HG02885 (cell line): Measurements from ENCODE around the gene CCDC93.

Source experiments
- ATAC-seq: cut with Tn5 transposase; IDR thresholded peaks from one replicate; pipeline ENCODE4 v1.9.1; 2021; ENCODE audit warnings: mild to moderate bottlenecking; ENCODE audit not compliant: unreplicated experiment, poor library complexity

CCDC93 gene

DNA sequence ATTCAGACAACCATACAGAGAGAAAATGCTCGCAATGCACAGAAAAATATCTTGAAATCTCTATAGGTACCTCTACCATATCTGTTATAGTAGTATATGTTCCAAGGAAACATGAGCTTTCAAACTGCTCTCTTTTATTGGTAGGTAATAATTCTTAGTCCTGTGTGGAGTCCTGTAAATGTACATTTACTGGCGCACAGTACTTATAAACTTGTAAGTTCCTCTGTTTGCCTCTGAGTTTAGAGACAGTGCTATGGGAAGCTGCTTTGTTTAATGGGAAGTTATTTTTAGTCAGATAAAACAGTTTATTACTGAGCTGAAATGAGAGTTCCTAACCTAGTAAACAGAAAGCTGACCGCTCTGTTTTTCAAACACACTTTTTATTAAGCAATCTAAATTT is 52.7 kb downstream of the CCDC93 start:
- no peak for ATAC-seq

DNA sequence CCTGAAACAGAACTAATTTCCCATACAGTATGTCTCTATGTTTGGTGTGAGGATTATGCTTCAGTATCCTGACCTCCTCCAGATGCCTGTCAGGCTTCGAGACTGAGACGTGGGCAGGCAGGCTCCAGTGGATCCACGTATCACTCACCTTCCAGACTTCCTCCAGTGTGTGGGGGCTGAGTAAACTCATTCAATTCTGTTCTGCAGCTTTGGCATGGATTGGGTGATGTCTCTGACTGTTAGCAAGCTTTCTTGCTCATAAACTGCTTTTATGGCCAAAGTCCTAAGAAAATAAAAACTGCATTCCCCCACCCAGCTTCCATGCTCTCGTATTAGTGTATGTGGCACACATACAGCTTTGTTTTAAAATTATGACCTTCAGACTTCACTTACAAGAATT is 53.6 kb downstream of the CCDC93 start:
- ATAC-seq: no peak

GRCh38 chr2:117958186-117958585 is 55.7 kb downstream of the CCDC93 start:
- ATAC-seq: no peak

GRCh38 chr2:117957616-117958015 is 56.3 kb downstream of the CCDC93 start:
- no peak for ATAC-seq

GRCh38 chr2:117956036-117956796 is 57.7 kb downstream of the CCDC93 start:
- ATAC-seq: no peak

DNA sequence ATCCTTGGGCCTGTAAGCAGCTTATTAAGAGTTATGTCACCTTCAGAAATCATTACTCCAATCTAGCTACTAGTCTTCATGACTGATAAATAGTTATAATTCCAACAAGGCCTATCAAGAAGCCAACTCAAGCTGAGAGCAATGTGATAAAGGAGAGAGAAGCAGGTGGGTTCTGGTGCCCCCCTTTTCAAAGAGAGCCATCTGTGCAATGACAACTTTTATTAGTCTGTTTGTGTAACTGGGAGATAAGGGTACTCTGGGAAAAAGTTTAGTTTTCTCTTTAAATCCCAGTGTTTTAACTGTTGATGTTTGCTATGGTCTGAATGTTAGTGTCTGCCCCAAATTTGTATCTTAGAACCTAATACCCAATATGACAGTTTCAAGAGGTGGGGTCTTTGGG is 60.6 kb downstream of the CCDC93 start:
- no peak for ATAC-seq

DNA sequence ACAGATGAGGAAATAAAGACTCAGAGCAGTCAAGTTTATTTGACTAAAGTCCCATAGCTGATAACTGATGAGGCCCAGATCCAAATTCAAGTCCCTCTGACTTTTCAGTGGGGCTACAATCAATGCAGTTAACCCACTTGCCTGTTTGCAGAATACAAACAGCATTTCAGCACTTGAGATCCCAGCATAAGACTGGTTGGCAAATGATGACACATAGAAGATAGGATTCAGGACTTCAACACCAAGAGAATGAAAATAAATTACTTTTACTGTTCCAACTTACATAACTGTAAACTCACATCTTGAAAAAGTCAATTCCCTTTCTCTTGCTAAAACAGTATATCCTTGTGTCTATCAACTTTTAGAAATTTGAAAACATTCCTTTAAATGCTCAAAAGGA is 61.2 kb downstream of the CCDC93 start:
- ATAC-seq: no peak

DNA sequence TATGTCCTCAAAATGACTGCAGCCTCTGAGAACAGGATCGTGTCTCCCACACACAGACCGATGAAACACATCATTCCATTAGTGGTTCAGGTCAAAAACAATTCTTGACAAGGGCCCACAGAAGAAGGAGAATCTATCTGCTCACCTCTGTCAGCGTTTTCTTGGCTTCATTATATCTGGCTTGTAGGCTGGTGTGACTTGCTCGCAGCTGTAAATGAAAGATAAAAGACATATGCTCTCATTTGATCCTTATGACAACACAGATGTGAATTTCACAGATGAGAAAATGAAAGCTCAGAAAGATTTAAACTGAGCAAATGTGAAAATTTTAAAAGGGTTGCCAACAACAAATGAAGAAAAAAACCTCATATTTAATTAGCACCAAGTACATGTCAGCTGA is 61.6 kb downstream of the CCDC93 start:
- ATAC-seq: no peak

- no peak for ATAC-seq
These were observed 64.1 kb downstream of the CCDC93 start for GRCh38 chr2:117949806-117950205.

DNA sequence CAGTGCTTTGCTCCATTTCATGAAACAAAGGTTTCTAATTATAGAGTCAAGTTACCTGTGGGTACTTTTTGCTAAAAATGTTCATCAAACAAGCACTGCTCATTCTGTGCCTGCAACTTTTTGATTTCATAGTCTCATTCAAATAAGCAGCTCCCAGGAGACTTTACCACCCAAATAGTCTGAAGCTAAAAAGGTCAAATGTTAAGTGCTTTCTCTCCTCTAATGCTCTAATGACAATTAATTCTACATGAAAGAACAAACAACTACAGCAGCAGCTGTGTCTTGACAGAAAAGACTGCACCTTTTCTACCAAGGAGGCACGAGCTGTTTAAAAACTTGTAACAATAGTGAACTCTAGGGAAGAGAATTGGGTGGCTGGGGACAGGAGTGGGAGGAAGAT is 65.3 kb downstream of the CCDC93 start:
- ATAC-seq: no peak

GRCh38 chr2:117945296-117945695 is 68.6 kb downstream of the CCDC93 start:
- ATAC-seq: no peak

GRCh38 chr2:117944816-117945215 is 69.1 kb downstream of the CCDC93 start:
- no peak for ATAC-seq

- ATAC-seq: no peak
These were observed 70.7 kb downstream of the CCDC93 start for GRCh38 chr2:117943013-117943672.

GRCh38 chr2:117942551-117942950 is 71.3 kb downstream of the CCDC93 start:
- no peak for ATAC-seq

GRCh38 chr2:117941693-117942092 is 72.2 kb downstream of the CCDC93 start:
- ATAC-seq: no peak

- ATAC-seq: no peak
These were observed 73.4 kb downstream of the CCDC93 start for GRCh38 chr2:117940436-117940835.

DNA sequence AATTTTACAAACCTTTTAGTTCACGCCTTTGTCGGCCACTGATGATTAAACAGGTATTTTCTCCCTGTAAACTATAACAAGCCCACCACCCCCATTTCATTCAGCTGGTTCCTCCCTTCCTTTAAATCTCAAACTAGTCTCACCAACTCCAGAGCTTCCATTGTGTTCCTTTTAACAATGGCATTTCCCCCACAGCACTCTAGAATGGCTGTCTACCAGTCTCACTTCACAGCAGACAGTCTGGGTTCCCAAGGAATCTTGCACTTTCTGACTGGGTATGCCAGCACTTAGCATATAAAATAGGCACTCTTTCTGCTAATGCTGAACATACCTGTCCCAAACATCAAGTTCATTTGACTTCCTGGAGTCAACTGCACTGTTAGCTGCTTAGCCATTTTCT is 75.3 kb downstream of the CCDC93 start:
- no peak for ATAC-seq

DNA sequence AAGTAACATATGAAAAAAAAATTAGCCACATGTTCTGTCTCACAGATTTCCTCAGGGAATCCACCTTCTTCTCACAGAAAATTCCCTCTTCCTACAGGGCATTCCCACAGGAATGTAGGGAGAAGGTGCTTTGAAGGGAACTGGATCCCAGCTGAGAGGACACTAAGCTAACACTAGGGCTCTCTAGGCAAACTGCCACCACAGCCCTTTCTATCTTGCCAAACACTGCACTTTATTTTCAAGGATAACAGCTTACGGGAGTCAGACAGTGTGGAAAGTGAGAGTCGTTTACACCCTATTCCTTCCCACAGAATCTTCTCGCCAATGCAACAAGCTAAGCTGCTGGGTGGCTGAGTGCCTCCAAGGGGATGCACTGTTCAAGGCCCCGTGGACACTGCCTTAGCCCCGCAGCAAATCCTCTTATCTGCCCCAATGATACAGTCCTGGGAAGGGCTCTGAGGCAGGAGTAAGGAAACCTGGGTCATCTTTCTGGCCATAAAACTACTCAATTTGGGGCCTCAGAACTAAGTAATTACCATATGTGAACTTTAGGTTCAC is 76.9 kb downstream of the CCDC93 start:
- ATAC-seq: no peak

GRCh38 chr2:117935954-117936353 is 77.9 kb downstream of the CCDC93 start:
- no peak for ATAC-seq

DNA sequence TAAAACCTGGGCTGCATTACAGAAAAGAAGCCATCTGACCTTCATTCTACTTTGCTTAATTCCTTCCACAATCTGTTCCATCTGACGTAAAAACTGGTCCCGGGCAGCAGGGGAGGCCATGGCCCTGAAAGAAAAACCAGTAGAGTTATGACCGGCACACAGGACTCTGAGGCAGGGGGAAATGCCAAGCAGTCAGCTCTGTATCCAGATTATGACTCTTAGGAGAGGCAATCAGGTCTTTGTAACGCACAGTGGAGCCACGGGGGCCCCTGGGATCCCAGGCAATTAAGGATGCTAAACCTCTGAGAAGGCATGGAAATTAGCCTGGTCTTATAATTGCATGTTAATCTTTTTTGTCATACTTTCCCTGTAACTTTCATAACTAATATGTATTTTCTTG is 78.4 kb downstream of the CCDC93 start:
- ATAC-seq: no peak

- no peak for ATAC-seq
These were observed 80.0 kb downstream of the CCDC93 start for GRCh38 chr2:117933884-117934354.

DNA sequence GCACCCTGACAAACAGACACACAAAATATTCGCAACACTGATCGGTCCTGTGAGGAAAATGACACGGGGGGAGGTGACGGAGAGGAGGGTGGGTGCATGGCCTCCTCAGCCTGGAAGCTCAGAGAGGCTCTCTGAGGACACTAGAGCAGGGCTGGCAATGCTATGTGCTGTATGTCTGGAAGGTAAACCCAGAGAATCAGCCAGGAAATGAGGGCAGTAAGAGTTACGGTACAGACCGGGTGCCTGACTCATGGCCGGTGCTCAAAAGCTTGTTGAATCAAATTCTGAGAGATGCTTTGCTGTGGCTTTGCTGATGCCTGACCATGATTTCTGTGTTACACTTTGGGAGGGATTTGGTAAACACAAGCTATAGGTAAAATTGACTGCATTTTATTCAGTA is 81.9 kb downstream of the CCDC93 start:
- no peak for ATAC-seq
